OCI-LY1 (cell line): Measurements from ENCODE around the gene MED7.

Experiments used
- CTCF ChIP-seq: fragments of 200-600 bp; sonication (generic), shearing (Covaris generic); IDR thresholded peaks from 2 replicates; pipeline ENCODE4 v1.5.1; 2017; ENCODE audit warnings: mild to moderate bottlenecking, antibody characterized with exemption, low read length, moderate library complexity, mixed read lengths
- EZH2 ChIP-seq: fragments of 200-600 bp; sonication (generic), shearing (Covaris generic); IDR thresholded peaks from 2 replicates; pipeline ENCODE4 v1.8.0; 2017; ENCODE audit warnings: borderline replicate concordance, mixed run types, mild to moderate bottlenecking, antibody characterized with exemption, low read length, moderate library complexity, mixed read lengths

GRCh38 chr5:157165261-157165660 lies 22.6 kb upstream of the MED7 start:
- TF ChIP-seq CTCF, result no peak
- TF ChIP-seq EZH2, result no peak
